Left forelimb (tissue), 1 donor: ENCODE measurements around the gene BEX3.
"Not testable (repeated sequence)": the region's sequence is repeated elsewhere in the genome, so short reads cannot be mapped to it uniquely, and the experiment has no call there.

Experiments
- DNase-seq: peaks from one replicate; pipeline ENCODE4 v3.0.0-alpha.2; 2018; ENCODE audit warnings: low spot score

The BEX3 gene

DNA sequence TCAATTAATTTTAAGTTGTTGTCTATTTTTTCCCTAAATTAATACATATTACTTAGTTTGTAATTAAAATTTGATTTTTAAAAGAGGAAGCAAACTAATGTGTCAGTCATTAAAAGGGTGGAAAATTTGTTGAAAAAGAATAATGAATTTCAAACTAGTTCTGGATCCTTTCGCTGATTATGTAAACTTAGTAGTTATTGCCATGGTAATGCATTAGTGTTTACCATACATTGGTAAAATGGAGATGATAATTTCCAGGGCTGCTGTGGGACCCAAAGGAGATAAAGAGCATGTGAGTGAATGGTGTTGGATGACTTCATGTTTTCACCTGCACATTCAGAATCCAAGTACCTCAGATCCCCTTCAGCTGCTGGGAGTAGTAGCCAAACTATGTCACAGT is 6.5 kb downstream of the BEX3 start:
- DNase-seq = no peak

DNA sequence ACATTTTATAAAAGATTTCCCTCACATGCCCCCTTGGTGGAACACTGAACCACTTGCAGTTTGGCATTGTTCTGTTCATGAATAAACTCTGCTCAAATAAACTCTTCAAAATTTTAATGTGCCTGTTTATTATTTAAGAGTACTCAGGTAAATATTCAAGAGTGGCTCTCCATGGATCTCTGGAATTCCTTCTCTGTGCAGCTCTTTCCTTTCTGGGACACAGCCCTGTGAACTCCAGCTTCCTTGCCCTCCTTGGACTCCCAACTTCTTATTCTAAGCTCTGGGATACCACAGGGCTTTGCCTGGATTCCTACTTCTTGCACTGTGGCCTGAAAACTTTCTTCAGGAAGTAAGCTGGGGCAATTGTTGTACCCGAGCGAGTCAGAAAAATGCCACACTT is 8.3 kb downstream of the BEX3 start:
- DNase-seq = no peak

DNA sequence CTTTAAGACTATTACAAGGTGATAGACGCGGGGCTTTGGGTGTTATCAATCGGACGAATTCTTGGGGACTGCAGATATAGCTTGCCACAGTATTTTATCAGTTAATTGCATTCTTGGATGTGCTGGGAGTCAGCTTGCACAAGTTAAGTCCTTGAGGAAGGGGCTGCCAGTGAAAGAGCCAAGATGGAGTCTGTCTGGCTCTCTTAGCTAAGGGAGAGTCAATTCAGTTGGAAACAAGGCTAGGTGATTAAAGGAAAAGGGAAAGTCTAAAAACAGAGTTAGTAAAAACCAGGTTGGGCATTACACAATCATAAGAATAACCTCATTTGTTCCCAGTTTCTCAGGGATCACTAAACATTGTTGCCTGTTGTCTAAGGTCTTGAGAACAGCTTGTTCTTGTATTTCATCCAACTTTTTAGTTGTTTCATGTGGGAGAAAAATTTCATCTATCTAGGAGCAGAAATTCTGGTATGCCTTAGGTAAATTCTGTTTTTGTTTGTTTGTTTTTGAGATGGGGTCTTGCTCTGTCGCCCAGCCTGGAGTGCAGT is 9.0 kb downstream of the BEX3 start:
- DNase-seq = not testable (repeated sequence)

DNA sequence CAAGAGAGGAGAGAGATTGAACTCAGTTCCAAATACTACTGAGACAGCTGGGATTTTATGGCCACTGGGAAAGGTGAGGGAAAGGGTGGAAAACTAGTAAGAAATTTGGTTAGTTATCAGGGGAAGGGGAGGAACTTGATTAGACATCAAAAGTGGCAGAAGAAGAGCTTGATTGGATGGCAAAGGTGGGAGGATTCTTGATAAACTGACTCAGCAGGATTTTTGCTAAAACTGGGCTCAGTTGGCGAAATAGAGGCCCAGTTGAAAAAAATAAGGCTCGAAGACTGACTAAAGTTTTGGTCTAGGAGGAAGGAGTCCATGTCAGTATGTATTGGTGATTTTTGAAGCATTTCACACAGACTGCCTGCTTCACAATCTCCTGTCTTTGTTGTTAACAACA is 10.0 kb downstream of the BEX3 start:
- no peak for DNase-seq

DNA sequence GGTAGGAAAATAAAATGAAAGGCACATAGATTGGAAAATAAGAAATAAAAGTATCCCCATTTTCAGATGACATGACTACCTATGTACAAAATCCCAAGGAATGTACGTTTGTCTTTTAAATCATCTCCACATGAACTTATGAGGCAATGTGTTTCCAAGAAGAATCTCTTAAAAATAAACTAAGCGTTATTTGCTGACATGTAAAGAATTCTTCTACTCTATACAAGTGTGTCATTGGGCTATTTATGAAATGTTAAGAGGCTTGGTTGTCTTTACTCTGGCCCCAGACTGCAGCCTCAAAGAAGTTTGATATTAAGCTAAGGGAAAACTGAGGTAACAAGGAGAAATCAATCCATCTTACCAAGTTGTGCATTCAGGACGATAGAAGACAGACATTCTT is 17.1 kb downstream of the BEX3 start:
- DNase-seq = no peak

DNA sequence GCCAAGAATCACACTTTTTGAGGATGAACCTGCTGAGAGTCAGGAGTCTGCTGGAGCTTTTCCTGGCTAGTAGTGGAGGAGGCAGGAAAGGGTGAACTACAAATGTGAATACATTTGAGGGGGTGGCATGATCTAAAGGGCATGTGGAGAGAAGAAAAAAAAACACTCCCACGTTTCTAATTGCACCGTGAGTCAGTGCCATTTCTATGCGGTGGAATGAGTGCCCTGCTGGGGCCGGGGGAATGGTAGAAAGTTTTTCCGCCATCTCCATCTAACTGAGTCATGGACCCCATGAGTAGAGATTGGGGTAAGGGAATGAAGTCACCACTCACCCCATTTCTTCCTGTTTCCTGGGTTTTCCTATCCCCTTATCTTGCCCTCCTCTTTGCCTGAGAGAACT is 19.8 kb downstream of the BEX3 start:
- DNase-seq = no peak

DNA sequence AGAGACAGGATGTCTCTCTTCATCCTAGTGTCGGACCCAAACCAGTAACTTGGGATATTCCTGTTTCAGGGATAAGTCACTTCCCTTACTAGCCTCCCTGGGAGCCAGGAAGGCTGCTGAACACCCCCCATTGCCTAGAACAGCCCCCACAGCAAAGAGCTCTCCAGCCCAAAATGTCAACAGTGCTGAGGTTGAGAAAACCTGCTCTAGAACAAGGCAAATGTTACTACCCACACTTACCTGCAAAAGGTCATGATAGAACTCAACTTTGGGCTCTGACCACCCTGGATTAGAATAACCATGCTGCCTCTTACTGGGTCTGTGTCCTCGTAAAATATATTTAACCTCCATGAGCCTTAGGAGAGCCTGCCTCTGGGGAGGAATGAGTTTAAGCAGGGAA is 20.3 kb downstream of the BEX3 start:
- no peak for DNase-seq

DNA sequence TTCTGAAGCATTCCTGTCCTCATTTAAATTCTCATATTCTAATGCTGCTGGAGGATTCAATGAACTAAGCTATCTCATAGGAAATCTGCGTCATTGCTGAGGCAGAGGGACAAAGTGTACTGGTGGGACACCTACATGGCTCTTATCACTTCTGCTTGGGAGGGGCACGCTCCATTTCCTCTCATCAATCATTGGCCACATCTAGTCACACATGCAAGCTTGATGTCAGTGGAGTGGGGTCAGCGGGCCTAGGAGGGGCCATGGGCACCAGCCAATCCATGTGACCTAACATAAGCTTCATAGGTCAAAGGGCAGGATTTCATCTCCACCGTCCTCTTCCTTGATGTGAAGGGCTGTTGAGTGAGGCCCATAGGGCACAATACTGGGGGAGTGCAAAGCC is 21.4 kb downstream of the BEX3 start:
- DNase-seq = no peak

DNA sequence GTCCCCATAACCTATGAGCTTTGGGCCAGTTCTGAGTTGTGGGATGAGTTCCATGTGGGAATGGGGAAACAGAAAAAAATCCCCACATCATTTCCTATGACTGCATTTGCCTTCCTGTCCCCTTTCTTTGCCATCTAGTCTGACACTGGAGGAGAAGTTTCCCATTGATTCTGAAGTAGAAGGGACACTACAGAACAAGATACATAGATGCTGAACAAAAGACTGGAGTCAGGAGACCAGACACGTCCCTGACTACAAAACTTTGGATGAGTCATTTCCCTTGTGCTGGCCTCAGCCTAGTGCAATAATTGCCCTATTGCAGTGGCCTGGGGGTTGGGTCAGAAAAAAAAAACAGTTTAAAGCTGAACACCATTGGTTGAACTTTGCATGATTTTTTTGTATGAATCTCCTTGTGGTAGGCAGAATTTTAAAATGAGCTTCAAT is 22.1 kb downstream of the BEX3 start:
- DNase-seq = no peak

DNA sequence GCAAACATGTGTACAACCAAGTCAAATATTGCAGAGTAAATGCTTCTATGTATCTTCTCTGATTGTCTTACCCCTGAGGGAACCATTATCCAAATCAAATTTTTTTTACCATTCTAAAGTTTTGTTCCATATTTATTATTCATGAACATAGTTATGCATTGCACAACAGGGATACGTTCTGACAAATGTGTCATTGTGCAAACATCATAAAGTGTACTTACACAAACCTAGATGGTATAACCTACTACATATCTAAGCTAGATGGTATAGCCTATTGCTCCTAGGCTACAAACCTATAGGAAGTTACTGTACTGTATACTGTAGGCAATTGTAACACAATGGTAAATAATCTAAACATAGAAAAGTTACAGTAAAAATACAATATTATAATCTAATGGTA is 23.4 kb downstream of the BEX3 start:
- no peak for DNase-seq

DNA sequence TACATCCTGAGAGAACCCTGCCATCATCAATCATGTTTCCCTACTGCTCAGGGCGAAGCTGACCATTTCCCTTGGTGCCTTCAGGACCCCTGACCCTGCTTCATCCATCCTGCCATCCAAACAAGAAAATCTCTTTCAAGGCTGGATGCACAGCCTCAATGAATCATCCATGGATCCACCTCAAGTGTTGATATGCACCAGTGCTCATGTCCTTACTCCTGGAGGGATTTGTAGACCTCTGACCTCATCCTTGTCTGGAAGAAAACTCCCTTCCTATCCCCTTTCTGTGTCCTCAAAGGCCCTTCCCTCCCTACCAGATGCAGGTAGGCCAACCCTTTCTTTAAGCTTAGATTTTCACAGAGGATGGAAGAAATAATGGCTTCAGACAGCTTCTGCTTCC is 24.6 kb downstream of the BEX3 start:
- no peak for DNase-seq

DNA sequence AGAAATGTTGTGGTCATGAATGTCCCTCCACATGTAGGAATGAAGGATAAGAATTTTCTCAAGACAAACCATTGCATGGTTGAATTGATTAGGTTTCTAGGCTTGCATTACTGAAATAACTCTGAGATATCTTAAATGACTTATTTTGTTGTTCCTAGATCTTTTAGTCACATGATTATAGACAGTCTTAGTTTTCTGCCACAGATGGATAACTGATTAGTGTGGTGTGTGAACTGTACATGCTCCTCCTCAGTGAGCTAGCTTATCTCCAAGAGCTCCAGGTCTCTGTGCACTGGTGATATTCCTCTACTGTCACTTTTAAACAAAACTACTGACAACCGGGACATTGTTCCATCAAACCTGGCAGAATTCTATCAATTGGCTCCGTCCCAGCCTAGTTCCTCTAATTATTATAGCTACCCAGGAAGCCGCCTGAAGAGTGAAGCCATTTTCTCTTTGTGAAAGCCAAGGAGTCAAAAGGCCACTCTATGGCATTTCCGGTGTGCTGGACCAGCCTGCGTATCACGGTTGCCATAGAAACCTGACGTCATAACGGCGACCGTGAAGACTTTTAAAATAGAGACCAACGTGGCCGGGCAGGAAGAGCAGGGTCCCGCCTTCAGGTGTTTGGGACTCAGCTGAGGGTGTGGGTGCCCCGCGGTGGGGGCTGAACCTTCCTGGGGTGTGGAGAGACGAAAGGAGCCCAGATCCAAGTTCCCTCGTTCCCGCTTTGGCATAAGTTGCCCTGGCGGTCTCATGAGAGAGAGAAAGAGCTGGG is 28.1 kb downstream of the BEX3 start:
- no peak for DNase-seq

DNA sequence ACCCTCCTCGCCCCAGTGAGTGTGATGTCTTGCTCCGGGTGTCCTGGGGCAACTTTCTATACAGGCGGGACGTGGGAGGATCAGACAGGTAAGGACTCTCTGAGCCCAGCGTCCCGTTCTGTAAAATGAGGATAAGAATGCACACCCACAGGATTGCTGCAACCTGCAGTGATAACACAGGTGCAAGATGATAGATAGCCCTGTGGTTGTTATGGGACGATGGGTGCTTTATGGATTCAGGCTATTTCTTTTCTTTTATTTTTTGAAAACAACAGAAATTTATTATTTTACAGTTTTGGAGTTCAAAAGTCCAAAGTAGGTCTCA is 28.6 kb downstream of the BEX3 start:
- no peak for DNase-seq

DNA sequence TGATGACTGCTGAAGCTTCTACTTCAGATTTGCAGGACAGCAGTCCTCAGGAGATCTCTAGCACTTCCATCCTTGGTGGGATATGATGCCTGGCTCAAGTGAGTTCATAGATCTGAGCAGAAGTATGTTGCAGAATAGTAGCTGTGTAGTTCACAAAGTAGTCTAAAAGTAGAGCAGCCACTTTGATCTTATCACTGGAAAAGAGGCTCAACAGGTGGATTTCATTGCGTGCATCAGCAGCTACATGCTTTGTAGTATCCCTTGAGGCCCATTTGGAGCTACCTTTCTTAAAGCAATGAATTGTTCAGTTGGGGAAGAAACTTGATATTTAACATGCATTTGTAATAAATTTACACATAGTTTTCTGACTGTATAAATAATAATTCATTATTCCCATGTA is 29.9 kb downstream of the BEX3 start:
- no peak for DNase-seq

DNA sequence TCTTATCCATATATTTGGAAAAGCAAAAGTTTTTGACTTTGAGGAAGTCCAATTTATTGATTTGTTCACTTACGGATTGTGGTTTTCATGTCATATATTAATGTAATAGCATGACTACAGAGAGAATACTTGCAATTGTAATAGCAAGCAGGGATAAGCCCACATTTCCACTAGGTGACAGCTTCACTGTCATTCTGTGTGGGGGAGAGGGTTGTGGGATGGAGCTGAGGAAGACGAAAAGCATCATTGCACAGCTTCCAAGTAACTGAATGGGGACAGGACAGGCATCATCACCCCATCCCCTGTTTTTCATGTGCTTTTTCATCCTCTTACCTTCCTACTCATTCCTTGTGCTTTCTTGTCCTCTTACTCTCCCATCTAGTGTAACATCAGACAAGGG is 31.4 kb downstream of the BEX3 start:
- DNase-seq = no peak

DNA sequence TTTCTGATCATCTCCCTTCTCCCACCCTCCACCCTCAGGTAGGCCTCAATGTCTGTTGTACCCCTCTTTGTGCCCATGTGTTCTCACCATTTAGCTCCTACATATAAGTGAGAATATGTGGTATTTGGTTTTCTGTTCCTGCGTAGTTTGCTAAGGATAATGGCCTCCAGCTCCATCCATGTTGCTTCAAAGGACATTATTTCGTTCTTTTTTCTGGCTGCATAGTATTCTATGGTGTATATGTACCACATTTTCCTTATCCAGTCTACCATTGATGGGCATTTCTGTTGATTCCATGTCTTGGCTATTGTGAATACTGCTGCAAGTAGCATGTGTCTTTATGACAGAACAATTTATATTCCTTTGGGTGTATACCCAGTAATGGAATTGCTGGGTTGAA is 35.4 kb downstream of the BEX3 start:
- not testable (repeated sequence) for DNase-seq

DNA sequence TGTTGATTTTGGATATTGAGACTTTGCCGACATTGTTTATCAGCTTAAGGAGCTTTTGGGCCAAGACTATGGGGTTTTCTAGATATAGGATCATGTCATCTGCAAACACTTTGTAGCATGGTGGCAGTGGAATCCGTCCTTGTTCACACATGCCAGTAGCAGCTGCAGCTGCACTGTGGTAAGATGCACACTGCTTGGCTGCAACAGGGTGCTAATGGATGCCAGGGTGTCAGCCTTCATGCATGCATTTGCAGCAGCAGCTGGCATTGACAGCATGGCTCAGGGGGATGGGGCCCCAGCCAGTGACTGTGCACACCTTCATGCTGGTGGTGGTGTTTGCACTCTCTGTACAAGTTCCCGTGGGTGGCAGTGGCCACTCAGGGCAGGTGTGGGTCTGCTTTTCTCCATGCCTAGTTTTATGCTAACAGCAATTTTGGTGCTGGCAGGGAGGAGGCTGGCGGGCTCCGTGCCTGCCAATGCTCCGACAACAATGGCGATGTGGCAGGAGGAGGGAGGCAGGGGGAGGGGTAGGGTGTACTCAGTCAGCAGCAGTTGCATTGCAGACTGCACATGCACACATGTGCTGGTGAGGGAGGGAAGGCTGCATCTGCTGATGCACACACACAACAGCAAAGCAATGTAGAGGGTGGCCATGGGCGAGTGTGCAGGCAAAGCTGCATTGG is 37.5 kb downstream of the BEX3 start:
- DNase-seq = no peak

DNA sequence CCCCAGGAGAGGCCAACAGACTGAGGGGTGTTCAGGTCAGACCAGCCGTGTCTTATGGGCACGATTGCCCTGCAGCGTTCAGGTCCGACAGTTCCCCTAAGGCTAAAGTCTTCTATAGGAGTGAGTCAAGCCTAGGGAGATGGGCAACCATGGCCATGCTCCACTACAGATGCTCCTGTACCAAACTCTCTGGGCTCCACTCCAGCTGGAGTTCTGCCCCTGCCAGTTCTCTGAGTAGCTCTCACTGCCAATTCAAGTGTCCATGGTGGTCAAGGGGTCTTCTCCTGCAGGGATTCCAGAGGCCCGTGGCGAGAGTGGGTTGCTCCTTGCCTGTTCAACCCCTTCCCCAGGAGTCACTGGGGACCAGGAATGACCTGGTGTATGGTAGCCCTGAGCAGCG is 38.2 kb downstream of the BEX3 start:
- no peak for DNase-seq

DNA sequence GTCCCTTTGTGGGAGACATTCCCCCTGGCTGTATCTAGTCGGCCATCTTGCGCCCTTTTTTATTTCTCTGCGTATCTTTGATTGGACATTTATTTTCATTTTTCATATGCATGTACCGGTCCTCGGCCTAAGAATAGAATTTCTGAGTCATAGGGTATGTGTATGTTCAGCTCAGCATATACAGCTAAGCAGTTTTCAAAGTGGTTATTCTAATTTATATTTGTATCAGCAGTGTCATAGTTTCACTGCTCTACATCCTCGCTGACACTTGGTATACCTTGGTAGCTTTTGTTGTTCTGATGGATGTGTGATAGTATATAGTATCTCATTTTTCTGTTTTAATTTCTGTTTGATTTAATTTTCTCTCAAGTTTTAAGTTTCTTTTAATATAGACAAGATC is 38.7 kb downstream of the BEX3 start:
- no peak for DNase-seq

DNA sequence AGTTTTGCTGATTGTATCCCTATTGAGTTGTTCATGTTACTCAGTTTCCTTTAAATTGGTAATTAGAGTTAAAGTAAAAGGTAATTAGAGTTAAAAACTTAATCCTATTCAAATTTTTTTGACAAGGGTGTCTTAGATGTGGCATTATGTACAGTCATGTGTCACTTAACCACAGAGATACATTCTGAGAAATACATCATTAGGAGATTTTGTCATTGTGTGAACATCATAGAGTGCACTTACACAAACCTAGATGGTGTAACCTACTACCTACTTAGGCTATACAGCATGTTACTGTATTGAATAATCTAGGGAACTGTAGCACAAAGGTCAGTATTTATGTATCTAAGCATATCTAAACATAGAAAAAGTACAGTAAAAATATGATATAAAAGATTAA is 39.2 kb downstream of the BEX3 start:
- DNase-seq = no peak

DNA sequence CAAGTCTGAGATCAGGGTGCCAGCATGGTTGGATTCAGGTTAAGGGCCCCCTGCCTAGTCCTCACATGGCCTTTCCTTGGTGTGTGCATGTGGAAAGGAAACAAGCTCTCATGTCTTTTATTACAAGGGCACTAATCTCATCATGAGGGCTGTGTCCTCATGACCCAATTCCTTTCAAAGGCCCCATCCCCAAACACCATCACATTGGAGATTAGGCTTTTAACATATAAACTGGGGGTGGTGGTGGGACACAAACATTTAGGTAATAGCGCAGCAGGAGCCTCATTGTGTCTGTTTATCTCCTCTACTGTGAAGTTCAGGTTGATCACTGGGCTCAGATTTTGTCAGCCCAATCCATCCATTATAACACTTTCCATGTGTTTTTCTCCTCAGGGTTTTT is 41.0 kb downstream of the BEX3 start:
- DNase-seq = no peak

DNA sequence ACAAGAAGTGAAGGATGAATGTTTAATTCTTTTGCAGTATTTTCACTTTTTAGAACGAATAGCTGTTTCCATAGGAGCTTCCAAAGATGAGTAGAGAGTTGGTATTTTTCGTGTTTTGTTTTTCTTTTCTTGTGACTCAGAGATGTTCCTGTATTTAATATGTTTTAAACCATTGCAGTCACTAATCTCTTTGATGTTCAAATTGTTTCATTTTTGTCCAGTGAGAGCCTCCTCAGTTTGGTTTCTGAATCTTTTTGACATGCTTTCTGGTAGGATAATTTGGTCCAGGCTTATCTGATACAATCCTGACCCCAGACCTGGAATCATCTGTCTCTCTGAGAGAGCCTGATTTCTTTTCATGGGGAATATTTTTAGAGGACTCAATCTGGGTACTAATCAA is 41.6 kb downstream of the BEX3 start:
- DNase-seq = no peak

DNA sequence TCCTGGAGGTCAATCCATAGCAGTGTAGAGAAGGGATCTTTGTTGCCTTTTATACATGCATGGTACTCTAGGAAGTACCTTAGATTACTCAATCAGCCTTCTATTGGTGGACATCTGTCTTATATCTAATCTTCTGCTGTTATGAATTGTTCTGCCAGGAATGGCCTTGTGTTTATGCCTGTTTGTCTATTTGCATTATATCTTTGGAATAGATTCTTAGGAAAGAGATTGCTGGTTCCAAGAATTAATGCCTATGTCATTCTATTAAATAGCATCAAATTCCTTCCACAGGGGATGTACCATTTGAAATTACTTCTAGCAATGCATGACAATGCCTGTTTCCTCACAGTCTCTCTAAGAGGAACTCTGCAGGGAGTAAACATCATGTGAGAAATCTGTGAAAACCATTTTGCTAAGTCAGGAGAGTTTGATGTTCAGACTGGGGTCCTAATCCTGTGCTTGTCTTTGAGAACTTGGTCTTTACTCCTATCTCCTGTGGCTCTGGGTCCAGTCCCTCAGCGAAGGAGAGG is 42.5 kb downstream of the BEX3 start:
- DNase-seq = no peak
